ENCODE measurements around the gene TRAM2.

The TRAM2 gene

DNA sequence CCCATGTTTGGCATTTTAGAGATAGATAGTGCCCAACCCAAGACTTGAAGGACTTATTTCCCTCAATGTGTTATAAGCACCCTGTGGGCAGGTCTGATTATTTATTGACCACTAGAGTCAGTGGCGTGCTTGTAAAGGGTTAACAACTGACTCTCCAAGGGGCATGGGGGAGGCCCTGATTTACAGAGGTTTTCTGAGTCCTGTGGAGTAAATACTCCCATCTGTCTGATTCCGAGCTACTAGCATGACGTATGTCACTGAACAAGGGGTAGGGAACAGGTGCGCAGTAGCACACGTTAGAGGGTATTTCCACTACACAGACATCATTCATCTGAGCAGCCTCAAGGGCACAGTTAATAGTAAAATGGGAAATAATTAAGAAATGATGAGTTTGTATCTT, 17.4 kb upstream of the TRAM2 start:
- DNase-seq (ENCODE audit: low read depth, low spot score): no peak

DNA sequence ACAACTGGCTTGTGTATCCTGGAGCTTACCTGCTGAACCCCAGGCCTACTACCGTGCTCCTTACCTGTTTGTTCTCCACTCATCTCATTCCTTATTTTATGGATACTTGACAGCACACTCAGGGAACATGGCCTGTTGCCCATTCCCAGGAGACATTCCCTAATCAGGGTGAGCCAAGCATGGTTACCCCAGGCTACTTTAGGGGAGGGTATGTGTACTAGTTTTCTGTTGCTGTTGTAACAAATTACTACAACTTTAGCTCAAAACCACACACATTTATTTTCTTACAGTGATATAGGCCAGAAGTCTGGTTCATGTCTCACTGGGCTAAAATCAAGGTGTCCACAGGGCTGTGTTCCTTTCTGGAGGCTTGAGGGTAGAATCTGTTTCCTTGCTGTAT, 15.0 kb upstream of the TRAM2 start:
- DNase-seq (ENCODE audit: low read depth, low spot score): no peak

GRCh38 chr6:52590152-52590891, 13.5 kb upstream of the TRAM2 start:
- no peak for DNase-seq (ENCODE audit: low read depth, low spot score)

- DNase-seq (ENCODE audit: low read depth, low spot score): no peak
These were observed 11.8 kb upstream of the TRAM2 start for GRCh38 chr6:52588710-52589091.

GRCh38 chr6:52588087-52588709, 11.3 kb upstream of the TRAM2 start:
- no peak for DNase-seq (ENCODE audit: low read depth, low spot score)

- DNase-seq (ENCODE audit: low read depth, low spot score): no peak
These were observed 10.1 kb upstream of the TRAM2 start for GRCh38 chr6:52587001-52587400.

DNA sequence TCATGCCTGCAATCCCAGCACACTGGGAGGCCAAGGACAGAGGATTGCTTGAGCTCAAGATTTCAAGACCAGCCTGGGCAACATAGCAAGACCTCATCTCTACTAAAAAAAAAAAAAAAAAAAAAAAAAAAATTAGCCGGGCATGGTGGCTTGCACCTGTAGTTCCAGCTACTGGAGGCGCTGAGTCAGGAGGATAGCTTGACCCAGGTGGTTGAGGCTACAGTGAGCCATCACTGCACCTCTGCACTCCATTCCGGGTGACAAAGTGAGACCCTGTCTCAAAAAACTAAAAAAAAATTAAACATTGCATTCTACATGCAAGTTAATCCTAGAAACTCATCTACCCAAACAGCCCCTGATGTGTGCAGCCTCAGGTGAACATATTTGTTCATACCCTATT, 7.3 kb upstream of the TRAM2 start:
- no peak for DNase-seq (ENCODE audit: low read depth, low spot score)

- DNase-seq (ENCODE audit: low read depth, low spot score): no peak
These were observed 6.1 kb upstream of the TRAM2 start for GRCh38 chr6:52582996-52583395.

- no peak for DNase-seq (ENCODE audit: low read depth, low spot score)
These were observed 5.6 kb upstream of the TRAM2 start for GRCh38 chr6:52582446-52582845.

GRCh38 chr6:52580905-52581304, 4.0 kb upstream of the TRAM2 start:
- no peak for DNase-seq (ENCODE audit: low read depth, low spot score)

DNA sequence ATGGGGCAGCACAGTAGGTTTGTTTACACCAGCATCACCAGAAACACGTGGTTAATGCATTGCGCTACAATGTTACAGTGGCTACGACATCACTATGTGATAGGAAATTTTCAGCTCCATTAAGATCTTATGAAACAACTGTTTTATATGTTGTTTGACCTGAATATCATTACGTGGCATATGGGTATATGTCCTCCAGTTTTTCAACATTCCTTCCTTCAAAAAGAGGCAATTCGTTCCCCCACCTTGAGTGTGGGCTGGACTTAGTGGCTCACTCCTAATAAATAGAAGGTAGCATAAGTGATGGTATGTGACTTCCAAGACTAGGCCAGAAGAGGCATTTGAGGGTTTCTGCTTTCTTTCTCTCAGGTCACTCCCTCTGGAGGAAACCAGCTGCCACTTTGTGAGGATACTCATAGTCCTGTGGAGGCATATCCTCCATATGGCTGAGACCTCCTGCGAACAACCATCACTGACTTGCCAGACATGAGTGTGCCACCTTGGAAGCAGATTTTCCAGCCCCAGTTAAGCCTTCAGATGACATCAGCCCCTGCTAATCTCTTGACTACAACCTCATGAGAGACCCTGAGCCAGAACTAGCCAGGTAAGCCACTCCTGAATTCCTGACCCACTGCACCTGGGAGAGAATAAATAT, 2.3 kb upstream of the TRAM2 start:
- no peak for DNase-seq (ENCODE audit: low read depth, low spot score)

- DNase-seq (ENCODE audit: low read depth, low spot score): no peak
These were observed 1.1 kb upstream of the TRAM2 start for GRCh38 chr6:52577778-52578463.

- no peak for DNase-seq (ENCODE audit: low read depth, low spot score)
These were observed 353 bp downstream of the TRAM2 start for GRCh38 chr6:52576392-52577021.

DNA sequence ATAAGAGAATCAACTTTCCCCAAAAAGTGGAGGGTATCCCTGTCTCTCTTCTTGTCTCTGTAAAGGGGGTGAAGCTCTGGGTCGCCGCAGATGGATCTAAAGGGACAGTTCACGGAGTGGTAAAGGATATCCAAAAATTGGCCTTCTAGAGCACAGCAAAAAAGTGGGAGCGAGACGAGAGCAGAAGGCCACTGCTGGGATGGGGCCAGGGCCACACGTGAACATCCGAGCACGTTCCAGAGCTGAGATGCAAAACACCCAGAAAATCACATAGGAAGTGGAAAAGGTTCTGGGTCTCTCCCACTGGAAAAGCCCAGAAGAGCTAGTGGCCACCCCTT, 837 bp downstream of the TRAM2 start:
- DNase-seq (ENCODE audit: low read depth, low spot score): no peak

DNA sequence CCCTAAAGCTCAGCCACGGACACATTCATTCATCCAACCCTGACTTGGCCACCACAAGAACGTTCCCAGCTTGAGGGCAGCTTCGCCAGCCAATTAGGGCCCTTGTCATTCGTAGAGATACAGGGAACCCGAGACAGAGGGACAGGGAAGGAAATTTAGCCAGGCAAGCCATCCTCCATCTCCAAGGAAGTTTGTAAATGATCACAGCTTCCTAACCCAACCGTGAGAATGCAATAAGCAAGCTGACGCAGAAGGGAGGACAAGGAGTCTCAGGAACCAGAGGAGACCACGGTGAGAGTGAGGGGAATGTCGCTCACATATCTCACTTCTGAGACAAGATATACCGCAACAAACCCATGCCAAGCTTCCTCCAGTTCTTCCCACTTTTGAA, 1.4 kb downstream of the TRAM2 start:
- DNase-seq (ENCODE audit: low read depth, low spot score): no peak

GRCh38 chr6:52574709-52575501, 2.0 kb downstream of the TRAM2 start:
- no peak for DNase-seq (ENCODE audit: low read depth, low spot score)

DNA sequence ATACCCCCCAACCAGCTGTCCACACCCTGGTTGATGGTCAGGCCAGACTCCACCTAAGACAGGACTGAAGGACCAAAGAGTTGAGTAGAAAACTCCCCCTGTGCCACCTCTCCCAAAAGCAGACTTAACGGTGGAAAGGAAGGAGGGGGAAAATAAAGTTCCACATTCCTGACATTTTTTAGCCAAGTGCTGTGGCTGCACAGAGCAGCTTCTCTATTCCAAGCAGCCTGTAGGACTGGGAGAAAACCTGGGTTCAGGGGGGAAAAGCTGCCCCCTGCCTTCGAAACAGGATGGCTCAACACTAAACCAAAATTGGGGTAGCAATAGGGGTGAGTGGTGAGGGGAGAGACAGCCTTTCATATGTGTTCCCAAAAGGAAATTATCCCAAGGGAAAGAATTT, 3.6 kb downstream of the TRAM2 start:
- DNase-seq (ENCODE audit: low read depth, low spot score): no peak

DNA sequence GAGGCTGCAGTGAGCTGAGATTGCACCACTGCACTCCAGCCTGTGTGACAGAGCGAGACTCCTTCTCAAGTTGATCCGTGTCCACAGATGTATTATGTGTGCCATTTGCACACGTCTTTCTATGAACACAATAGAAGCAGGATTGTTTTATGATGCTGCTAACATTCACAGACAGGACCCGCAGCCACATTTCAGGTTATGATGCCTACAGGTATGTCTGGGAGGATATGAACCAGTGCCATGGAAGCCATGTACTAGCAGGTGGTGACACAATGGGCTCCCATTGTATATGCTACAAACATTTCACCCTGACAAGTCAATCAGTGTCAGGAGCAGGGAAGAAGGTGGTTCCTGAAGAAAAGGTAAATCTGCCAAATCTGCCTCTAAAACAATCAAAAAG, 4.3 kb downstream of the TRAM2 start:
- no peak for DNase-seq (ENCODE audit: low read depth, low spot score)

DNA sequence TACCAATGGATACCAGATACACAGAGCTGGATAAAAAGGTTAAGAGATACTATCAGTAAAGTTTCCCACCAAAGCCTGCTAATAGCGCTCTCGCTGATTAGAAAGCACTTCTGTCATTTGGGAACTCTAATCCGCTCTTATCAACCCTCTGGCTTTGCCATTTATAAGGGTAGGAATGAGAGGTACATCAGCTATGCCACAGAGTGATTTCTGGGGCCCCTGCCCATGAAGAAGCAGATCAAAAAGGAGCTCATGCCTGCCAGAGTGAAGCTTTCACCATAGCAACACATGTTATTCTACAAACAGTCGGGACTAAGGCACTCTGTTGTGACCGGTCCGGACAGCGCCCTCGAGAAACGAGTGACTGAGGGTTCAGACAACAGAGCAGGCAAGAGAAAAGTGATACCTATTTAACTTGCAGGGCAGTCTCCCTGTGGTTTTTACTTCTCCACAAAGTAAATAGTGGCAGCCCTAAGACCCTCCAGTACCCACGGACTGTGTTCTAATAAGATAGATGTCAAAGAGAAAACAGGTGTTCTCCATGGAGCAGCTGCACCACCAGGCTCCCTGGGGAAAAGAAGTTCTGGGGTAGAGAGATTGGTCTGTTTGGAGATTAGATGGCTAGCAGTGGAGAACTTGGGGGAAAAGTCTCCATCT, 5.6 kb downstream of the TRAM2 start:
- no peak for DNase-seq (ENCODE audit: low read depth, low spot score)

GRCh38 chr6:52570291-52570700, 6.6 kb downstream of the TRAM2 start:
- DNase-seq (ENCODE audit: low read depth, low spot score): no peak

GRCh38 chr6:52568320-52568719, 8.5 kb downstream of the TRAM2 start:
- no peak for DNase-seq (ENCODE audit: low read depth, low spot score)

Measured in iPS DF 19.7 (cell line).